Measurements from ENCODE around the gene KCNH3.

The KCNH3 gene

DNA sequence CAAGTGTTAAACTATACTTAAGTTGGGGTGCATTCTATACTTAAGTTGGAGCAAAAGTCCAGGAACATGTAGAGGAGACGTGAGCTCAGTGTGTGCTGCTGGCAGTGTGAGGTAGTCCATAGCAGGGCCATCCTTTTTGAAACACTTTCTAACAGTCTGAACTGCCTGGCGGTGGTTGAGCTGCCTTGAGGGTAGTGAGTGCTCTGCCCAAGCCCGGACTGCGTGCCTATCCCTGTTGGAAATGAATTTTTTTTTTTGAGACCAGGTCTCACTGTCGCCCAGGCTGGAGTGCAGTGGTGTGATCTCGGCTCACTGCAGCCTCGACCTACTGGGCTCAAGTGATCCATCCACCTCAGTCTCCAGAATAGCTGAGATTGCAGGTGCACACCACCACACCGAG is 14.1 kb downstream of the KCNH3 start:
- Histone ChIP-seq H3K27ac (no peak overlapping the region), H3K27me3 (peaks cover 57% of the 10 kb centered on the region), H3K4me3 (ENCODE audit: low read depth in 1 of 2, low read length in 1 of 2) (no peak overlapping the region), H3K4me1 (ENCODE audit: control insufficient read depth in 1 of 2, insufficient read depth in 1 of 2, low read depth in 1 of 2, low read length in 1 of 2) (peaks cover 0 to 7% of the 10 kb centered on the region in 2 experiments), H3K9me3 (no peaks in the 10 kb centered on the region), H3K36me3 (peaks cover 25% of the 10 kb centered on the region)
- TF ChIP-seq, protein P1, sequence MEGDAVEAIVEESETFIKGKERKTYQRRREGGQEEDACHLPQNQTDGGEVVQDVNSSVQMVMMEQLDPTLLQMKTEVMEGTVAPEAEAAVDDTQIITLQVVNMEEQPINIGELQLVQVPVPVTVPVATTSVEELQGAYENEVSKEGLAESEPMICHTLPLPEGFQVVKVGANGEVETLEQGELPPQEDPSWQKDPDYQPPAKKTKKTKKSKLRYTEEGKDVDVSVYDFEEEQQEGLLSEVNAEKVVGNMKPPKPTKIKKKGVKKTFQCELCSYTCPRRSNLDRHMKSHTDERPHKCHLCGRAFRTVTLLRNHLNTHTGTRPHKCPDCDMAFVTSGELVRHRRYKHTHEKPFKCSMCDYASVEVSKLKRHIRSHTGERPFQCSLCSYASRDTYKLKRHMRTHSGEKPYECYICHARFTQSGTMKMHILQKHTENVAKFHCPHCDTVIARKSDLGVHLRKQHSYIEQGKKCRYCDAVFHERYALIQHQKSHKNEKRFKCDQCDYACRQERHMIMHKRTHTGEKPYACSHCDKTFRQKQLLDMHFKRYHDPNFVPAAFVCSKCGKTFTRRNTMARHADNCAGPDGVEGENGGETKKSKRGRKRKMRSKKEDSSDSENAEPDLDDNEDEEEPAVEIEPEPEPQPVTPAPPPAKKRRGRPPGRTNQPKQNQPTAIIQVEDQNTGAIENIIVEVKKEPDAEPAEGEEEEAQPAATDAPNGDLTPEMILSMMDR (IDR thresholded peaks at IDR 0.05) = no peak

DNA sequence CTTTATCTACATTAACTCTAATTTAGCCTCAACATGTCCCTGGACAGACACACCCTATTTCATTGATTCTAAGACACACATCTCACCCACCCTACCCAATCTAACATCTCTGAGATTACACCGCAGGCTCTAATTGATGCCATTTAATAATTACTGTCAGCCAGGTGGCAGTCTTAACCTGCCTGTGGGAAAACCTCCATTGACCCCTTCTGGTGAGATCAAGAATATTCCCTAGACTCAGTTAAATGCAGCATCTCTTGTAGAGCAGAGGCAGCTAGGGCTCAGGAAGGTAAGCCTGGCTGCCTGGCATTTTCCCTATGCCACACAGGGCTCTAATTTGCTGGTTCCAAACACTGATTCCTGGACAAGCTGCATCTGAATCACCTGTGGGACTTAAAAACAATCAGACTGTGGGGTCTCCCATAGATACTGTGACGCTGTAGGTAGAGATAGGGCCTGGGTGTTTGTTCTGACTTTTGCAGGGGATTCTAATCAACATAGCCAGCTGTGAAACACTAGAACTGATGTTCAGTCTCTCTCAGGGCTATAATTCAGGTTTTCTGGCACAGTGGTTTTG is 14.8 kb downstream of the KCNH3 start:
- TF ChIP-seq, protein P1 (IDR thresholded peaks at IDR 0.05) = no peak
- Histone ChIP-seq H3K4me3 (ENCODE audit: low read depth in 1 of 2, low read length in 1 of 2) (no peak overlapping the region), H3K36me3 (peaks cover 32% of the 10 kb centered on the region), H3K9me3 (no peaks in the 10 kb centered on the region), H3K4me1 (ENCODE audit: control insufficient read depth in 1 of 2, insufficient read depth in 1 of 2, low read depth in 1 of 2, low read length in 1 of 2) (peaks cover 0 to 6% of the 10 kb centered on the region in 2 experiments), H3K27me3 (peaks cover 50% of the 10 kb centered on the region), H3K27ac (no peak overlapping the region)

DNA sequence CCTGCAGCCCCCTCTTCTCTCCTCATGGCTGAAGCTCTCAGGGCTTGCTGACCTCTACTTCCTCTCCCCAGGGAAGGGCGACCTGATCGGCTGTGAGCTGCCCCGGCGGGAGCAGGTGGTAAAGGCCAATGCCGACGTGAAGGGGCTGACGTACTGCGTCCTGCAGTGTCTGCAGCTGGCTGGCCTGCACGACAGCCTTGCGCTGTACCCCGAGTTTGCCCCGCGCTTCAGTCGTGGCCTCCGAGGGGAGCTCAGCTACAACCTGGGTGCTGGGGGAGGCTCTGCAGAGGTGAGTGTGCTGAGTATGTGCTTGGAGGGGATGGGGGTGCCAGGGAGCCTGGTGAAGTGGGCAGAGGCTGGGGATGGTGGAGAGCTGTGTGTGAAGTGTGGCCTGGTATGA is 15.4 kb downstream of the KCNH3 start:
- H3K27me3 ChIP-seq = peaks cover 43% of the 10 kb centered on the region
- TF ChIP-seq, protein P1 (IDR thresholded peaks at IDR 0.05) = no peak
- no peaks in the 10 kb centered on the region for H3K4me1 ChIP-seq (ENCODE audit: control insufficient read depth in 1 of 2, insufficient read depth in 1 of 2, low read depth in 1 of 2, low read length in 1 of 2)
- H3K4me3 ChIP-seq (ENCODE audit: low read depth in 1 of 2, low read length in 1 of 2) = no peak overlapping the region
- H3K27ac ChIP-seq = no peak overlapping the region
- H3K9me3 ChIP-seq = no peaks in the 10 kb centered on the region
- peaks cover 39% of the 10 kb centered on the region for H3K36me3 ChIP-seq

DNA sequence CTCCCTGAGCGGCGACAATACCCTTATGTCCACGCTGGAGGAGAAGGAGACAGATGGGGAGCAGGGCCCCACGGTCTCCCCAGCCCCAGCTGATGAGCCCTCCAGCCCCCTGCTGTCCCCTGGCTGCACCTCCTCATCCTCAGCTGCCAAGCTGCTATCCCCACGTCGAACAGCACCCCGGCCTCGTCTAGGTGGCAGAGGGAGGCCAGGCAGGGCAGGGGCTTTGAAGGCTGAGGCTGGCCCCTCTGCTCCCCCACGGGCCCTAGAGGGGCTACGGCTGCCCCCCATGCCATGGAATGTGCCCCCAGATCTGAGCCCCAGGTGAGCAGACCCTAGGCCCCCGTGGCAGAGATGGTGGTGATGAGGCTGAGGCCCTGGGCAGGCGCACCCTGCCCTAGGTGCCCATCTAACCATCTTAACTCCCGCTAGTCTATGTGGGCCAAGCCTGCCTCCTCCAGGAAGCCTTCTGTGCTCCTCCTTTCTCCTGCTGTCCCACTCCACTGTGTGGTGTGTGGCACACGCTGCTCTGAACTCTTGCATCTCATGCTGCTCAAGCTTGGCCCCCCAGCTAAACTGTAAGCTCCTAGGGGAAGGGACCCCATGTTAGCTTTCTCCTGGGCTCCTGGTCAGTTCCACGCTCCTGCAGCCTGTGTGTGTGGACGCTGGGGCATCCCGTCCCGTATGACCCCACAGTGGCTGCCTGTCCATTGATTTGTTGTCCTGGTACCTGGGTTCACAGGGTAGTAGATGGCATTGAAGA is 17.0 kb downstream of the KCNH3 start:
- H3K9me3 ChIP-seq = no peaks in the 10 kb centered on the region
- peaks cover 54% of the 10 kb centered on the region for H3K36me3 ChIP-seq
- TF ChIP-seq, protein P1 (IDR thresholded peaks at IDR 0.05) = no peak
- H3K27me3 ChIP-seq = peaks cover 28% of the 10 kb centered on the region
- H3K27ac ChIP-seq = no peak overlapping the region
- H3K4me1 ChIP-seq (ENCODE audit: control insufficient read depth in 1 of 2, insufficient read depth in 1 of 2, low read depth in 1 of 2, low read length in 1 of 2) = no peaks in the 10 kb centered on the region
- no peak overlapping the region for H3K4me3 ChIP-seq (ENCODE audit: low read depth in 1 of 2, low read length in 1 of 2)

DNA sequence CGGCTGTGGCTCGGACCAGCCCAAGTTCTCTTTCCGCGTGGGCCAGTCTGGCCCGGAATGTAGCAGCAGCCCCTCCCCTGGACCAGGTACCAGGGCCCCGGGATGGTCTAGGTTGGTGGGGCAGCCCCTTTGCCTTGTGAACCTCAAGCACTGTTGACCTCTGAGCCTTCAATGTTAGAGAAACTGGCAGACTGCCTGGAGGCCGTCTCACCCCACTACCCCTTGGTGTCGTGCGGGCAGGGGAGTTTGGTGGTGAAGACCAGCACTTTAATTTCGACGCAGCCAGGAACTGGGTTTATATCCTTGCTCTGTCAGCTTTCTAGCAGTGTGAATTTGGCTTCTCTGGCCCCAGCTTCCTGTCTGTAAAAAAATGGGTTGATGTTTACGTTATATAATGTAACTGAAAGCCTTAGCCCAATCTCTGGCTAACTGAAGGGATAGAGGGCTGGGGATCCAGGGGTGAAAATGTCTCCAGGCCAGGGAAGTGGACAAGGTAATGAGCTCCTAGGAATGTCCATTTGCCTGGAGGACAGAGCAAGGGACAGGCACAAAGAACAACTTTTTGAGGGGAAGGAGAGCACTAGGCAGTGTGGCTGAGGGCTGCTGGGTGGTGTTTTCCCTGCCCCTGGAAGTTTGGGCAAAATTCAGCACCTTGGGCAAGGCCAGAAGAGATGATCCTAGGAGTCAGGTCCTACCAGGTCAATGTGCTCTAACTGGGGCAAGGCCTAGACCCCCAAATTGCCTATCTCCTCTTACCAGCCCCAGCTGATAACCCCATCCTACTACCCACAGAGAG is 17.8 kb downstream of the KCNH3 start:
- Histone ChIP-seq H3K36me3 (peaks cover 62% of the 10 kb centered on the region), H3K27ac (no peak overlapping the region), H3K9me3 (no peaks in the 10 kb centered on the region), H3K27me3 (peaks cover 20% of the 10 kb centered on the region), H3K4me3 (ENCODE audit: low read depth in 1 of 2, low read length in 1 of 2) (no peak overlapping the region), H3K4me1 (ENCODE audit: control insufficient read depth in 1 of 2, insufficient read depth in 1 of 2, low read depth in 1 of 2, low read length in 1 of 2) (no peaks in the 10 kb centered on the region)
- TF ChIP-seq, protein P1 (IDR thresholded peaks at IDR 0.05) = no peak
